ENCODE data around the gene NINJ2. TPM values are rescaled to one million over a fixed set of nuclear protein-coding genes. Genes with fewer than 3 reads are reported as not detected.

Gene NINJ2
- total RNA-seq, 4 donors from 2014 or later, result 0.78 to 9.0 (median 5.2) TPM

DNA sequence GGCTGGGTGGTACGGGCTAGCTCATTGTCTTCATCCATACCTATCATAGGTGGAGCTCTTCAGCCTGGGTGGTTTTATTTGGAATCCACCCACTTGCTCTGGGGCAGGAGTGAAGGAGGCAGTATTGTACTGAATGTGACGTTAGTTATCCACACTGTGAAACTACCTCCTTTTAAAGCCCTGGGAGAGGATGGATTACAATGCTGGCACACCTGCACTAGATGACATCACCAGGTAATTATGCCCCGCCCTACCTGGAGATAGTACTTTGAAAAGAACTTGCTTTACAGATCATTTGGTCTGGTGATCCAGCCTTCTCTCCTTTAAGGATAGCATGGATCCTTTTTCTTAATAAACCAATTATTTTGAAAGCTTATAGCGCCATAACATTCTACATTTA lies 125.5 kb downstream of the NINJ2 start:
- H3K27me3 ChIP-seq, result peaks cover 17% of the 10 kb centered on the region
- H3K27ac ChIP-seq, result no peak overlapping the region
- no peaks in the 10 kb centered on the region for H3K36me3 ChIP-seq
- 79 to 81% methylated on average over 3 to 4 of the region's 4 CpGs for WGBS, 2 donors (ENCODE audit: low coverage in 1 of 2)
- H3K4me1 ChIP-seq, result peaks cover 0 to 13% (median 0%) of the 10 kb centered on the region in 3 donors
- peaks cover 0 to 2% (median 0%) of the 10 kb centered on the region in 3 donors for H3K9me3 ChIP-seq
- H3K4me3 ChIP-seq, result no peak overlapping the region
- TF ChIP-seq EP300 (IDR thresholded peaks at IDR 0.05) (no peak), POLR2A (IDR thresholded peaks at IDR 0.05) (no peak), POLR2AphosphoS5 (IDR thresholded peaks at IDR 0.05) (no peak)
- TF ChIP-seq, protein P1, sequence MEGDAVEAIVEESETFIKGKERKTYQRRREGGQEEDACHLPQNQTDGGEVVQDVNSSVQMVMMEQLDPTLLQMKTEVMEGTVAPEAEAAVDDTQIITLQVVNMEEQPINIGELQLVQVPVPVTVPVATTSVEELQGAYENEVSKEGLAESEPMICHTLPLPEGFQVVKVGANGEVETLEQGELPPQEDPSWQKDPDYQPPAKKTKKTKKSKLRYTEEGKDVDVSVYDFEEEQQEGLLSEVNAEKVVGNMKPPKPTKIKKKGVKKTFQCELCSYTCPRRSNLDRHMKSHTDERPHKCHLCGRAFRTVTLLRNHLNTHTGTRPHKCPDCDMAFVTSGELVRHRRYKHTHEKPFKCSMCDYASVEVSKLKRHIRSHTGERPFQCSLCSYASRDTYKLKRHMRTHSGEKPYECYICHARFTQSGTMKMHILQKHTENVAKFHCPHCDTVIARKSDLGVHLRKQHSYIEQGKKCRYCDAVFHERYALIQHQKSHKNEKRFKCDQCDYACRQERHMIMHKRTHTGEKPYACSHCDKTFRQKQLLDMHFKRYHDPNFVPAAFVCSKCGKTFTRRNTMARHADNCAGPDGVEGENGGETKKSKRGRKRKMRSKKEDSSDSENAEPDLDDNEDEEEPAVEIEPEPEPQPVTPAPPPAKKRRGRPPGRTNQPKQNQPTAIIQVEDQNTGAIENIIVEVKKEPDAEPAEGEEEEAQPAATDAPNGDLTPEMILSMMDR (IDR thresholded peaks at IDR 0.05), result no peak
- no peak for ATAC-seq

DNA sequence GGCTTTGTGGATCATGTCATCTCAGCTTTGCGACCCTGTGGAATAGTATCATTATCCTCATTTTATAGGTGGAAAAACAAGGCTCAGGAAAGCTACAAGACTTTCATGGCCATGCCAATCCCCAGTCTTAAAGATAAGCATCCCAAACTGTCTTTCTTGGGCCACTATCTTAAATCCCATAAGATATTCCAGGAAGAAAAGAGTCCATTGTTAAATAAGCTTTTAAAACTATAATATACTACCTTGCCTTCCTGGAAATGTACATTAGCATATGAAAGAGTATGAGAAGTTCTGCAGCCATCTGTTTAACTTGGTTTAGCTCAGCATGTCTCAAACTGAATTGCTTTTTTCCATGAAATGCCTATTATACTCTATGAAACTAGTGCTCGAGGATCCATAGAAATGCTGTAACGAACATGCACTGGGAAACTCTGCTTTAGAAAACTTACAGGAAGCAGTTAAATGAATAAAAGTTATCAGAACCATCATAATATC lies 126.4 kb downstream of the NINJ2 start:
- H3K27me3 ChIP-seq, result peaks cover 17% of the 10 kb centered on the region
- no peak overlapping the region for H3K4me3 ChIP-seq
- TF ChIP-seq, protein P1 (IDR thresholded peaks at IDR 0.05), result no peak
- TF ChIP-seq POLR2A (IDR thresholded peaks at IDR 0.05), result no peak
- TF ChIP-seq EP300 (IDR thresholded peaks at IDR 0.05), result no peak
- TF ChIP-seq POLR2AphosphoS5 (IDR thresholded peaks at IDR 0.05), result no peak
- ATAC-seq, result no peak
- no peaks in the 10 kb centered on the region for H3K36me3 ChIP-seq
- H3K27ac ChIP-seq, result no peak overlapping the region
- H3K9me3 ChIP-seq, result peaks cover 0 to 12% (median 0%) of the 10 kb centered on the region in 3 donors
- H3K4me1 ChIP-seq, result peaks cover 0 to 13% (median 0%) of the 10 kb centered on the region in 3 donors
- 92 to 98% methylated on average over 3 of the region's 3 CpGs for WGBS, 2 donors (ENCODE audit: low coverage in 1 of 2)

DNA sequence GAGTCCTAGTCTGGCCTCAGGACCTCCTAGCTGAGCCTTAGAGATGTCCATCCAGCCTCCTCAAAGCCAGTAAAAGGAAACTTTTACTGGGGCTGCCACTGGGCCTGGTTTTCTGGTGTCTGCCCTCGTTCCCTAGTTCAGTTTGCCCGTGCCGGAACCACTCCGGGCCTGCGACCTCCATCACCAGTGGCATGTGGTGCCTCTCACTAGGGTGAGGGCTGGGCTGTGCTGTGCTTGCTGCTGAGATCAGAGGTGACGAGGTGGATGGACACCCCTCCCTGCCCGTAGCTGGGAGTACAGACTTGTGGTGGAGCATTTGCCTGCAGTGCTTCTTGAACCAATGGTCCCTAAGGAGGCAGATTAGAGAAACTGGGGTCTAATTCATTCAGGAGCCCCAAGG lies 127.8 kb downstream of the NINJ2 start:
- no peak for ATAC-seq
- WGBS, 2 donors (ENCODE audit: low coverage in 1 of 2), result 82% methylated on average over 3 of the region's 7 CpGs; no CpG with 5 or more reads in 1 of the 2 donors
- Histone ChIP-seq H3K36me3 (no peaks in the 10 kb centered on the region), H3K4me3 (no peak overlapping the region), H3K27me3 (peaks cover 17% of the 10 kb centered on the region), H3K9me3 (peaks cover 0 to 12% (median 0%) of the 10 kb centered on the region in 3 donors), H3K27ac (no peak overlapping the region), H3K4me1 (peaks cover 0 to 13% (median 0%) of the 10 kb centered on the region in 3 donors)
- TF ChIP-seq POLR2AphosphoS5 (IDR thresholded peaks at IDR 0.05) (no peak), EP300 (IDR thresholded peaks at IDR 0.05) (no peak), POLR2A (IDR thresholded peaks at IDR 0.05) (no peak)
- TF ChIP-seq, protein P1 (IDR thresholded peaks at IDR 0.05), result no peak

DNA sequence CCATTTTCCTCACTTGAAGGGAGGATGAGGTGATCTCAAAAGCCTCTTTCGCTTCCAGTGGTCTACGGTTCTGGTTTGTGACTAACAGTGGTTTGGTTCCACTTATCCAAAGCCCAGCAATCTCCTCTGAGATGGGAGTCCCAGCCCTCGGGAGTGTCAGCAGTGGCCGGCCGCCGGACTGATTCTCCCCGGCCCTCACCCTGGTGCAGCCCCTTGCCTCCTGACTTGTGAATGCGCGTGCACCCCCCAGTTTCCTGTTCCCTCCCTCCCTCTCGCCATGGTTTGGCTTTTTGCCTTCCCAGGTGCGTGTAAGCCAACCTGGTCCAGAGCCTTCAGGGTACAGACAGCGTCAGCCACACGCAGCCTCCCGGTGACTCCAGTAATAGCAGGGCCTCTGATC lies 129.0 kb downstream of the NINJ2 start:
- Histone ChIP-seq H3K36me3 (no peaks in the 10 kb centered on the region), H3K4me3 (no peak overlapping the region), H3K27ac (no peak overlapping the region), H3K9me3 (peaks cover 0 to 12% (median 0%) of the 10 kb centered on the region in 3 donors), H3K4me1 (peaks cover 0 to 8% (median 0%) of the 10 kb centered on the region in 3 donors), H3K27me3 (peaks cover 17% of the 10 kb centered on the region)
- TF ChIP-seq EP300 (IDR thresholded peaks at IDR 0.05) (no peak), POLR2AphosphoS5 (IDR thresholded peaks at IDR 0.05) (no peak), POLR2A (IDR thresholded peaks at IDR 0.05) (no peak)
- TF ChIP-seq, protein P1 (IDR thresholded peaks at IDR 0.05), result no peak
- WGBS, 2 donors (ENCODE audit: low coverage in 1 of 2), result 91% methylated on average over 7 of the region's 14 CpGs; no CpG with 5 or more reads in 1 of the 2 donors
- ATAC-seq, result no peak

DNA sequence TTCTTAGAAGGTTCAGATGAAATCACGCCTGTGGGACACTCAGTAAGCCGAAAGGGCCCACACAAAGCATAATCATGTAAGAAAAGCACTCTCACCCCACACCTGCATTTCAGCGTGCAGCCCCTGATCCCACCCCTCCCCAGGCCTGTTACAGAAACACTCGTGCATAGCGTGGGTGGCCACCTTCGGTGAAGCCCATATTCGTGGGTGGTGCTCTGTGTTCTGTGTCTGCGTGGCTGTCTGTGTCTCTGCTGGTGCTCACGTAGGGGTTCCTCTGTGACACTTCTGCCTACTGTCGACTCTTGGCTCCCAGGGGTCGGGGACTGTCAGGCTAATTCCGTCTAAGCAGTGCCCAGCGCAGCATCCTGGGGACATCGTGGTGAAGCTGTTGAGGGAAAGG lies 129.5 kb downstream of the NINJ2 start:
- TF ChIP-seq POLR2A (IDR thresholded peaks at IDR 0.05) (no peak), EP300 (IDR thresholded peaks at IDR 0.05) (no peak), POLR2AphosphoS5 (IDR thresholded peaks at IDR 0.05) (no peak)
- TF ChIP-seq, protein P1 (IDR thresholded peaks at IDR 0.05), result no peak
- no peak for ATAC-seq
- WGBS, 2 donors (ENCODE audit: low coverage in 1 of 2), result 90 to 94% methylated on average over 6 to 8 of the region's 14 CpGs
- no peak overlapping the region for H3K27ac ChIP-seq
- peaks cover 0 to 3% (median 0%) of the 10 kb centered on the region in 3 donors for H3K4me1 ChIP-seq
- no peaks in the 10 kb centered on the region for H3K36me3 ChIP-seq
- peaks cover 0 to 12% (median 0%) of the 10 kb centered on the region in 3 donors for H3K9me3 ChIP-seq
- H3K4me3 ChIP-seq, result no peak overlapping the region
- H3K27me3 ChIP-seq, result peaks cover 21% of the 10 kb centered on the region

All from gastroesophageal sphincter (tissue), 4 donors.